Measurements from ENCODE around the gene ERVK3-1. TPM values are rescaled to one million over a fixed set of nuclear protein-coding genes. Genes with fewer than 3 reads are reported as not detected.

ERVK3-1 gene
- total RNA-seq, 1 donor from 2014 or later: 19.4 TPM

DNA sequence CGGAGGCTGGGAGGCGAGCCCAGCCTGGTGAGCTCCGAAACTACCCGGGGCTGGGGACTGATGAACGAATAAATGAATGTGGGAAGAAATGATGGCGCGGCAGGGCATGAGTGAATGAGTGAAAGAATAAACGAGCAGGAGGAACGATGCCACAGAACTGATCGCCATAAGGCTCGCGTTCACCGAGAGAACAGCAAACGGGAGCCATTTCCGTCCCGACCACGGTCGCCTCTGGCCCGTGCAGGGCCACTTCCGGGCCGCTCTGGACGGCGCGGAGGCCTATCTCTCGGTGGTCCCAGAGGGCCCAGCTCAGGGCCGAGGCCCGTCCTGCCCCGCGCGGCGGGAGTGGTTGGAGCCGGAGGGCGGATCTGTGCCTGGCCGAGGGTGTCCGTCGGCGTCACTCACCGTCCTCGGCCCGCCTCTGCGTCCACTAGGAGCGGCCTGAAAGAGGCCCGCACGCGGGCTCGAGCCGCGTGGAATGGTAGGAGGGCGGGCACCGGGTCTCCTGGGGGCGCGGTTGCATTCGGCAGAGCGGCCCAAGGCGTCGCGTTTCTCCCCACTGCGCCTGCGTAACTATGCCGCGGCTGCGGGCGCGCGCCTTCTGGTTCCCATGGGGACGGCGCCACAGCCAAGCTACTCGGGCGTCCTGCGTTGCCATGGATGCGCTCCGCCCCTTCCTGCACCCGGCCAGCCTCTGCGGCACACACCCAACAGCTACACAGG lies 57.3 kb downstream of the ERVK3-1 start, which contains the start of gene ZNF497:
TSS of gene ZNF497 (minus strand) at position 480 of the 723 bp plus-strand sequence. CDS start 5,116 bp downstream, outside the sequence.
- peak; percentile 97 to 98 for DNase-seq (ENCODE audit: low read depth in 2 of 2)

DNA sequence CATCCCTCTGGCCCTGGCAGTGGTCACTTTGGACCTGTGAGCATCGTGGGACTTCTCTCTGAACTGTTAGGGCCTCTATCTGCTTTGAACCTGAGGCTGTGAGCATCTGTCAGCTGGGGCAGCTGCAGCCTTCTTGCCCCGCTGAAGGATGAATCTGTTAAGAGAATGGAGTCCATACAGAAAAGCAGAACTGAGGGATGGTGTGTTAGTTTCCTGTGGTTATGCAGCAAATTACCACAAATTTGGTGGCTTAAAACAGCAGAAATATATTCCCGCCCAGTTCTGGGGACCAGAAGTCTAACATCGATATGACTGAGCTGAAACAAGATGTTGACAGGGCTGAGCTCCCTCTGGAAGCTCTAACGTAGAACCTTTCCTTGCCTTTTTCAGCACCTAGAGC lies 59.0 kb downstream of the ERVK3-1 start:
- no peak for DNase-seq (ENCODE audit: low read depth in 2 of 2)

Other genes with a start within 250 kb of the ERVK3-1 start
- 0.65 and 2.8 TPM in 2 replicates for gene ZNF135, start 246.1 kb upstream of the ERVK3-1 start, total RNA-seq
- gene ZSCAN18, start 207.1 kb upstream of the ERVK3-1 start, total RNA-seq: 10.7 and 29.6 TPM in 2 replicates
- 7.2 and 10.3 TPM in 2 replicates for gene ZNF329, start 154.6 kb upstream of the ERVK3-1 start, total RNA-seq
- 9.6 and 14.3 TPM in 2 replicates for gene ZNF274, start 122.3 kb upstream of the ERVK3-1 start, total RNA-seq
- gene ZNF544, start 76.5 kb upstream of the ERVK3-1 start, total RNA-seq: 41.4 and 58.5 TPM in 2 replicates
- gene ZNF8, start 26.4 kb upstream of the ERVK3-1 start, total RNA-seq: 2.6 and 4.2 TPM in 2 replicates
- gene ZSCAN22, start 21.6 kb downstream of the ERVK3-1 start, total RNA-seq: 1.3 and 2.0 TPM in 2 replicates
- 2.0 and 4.6 TPM in 2 replicates for gene A1BG, start 48.1 kb downstream of the ERVK3-1 start, total RNA-seq
- gene ZNF497, start 57.4 kb downstream of the ERVK3-1 start, total RNA-seq: 0.65 and 0.99 TPM in 2 replicates
- gene ZNF837, start 75.7 kb downstream of the ERVK3-1 start, total RNA-seq: 0.87 and 1.6 TPM in 2 replicates
- 2,255 and 2,472 TPM in 2 replicates for gene RPS5, start 81.9 kb downstream of the ERVK3-1 start, total RNA-seq
- gene RNF225, start 90.3 kb downstream of the ERVK3-1 start, total RNA-seq: not detected in 2 replicates
- 5.9 and 9.1 TPM in 2 replicates for gene ZNF584, start 103.3 kb downstream of the ERVK3-1 start, total RNA-seq
- 4.1 and 6.9 TPM in 2 replicates for gene ZNF132, start 134.8 kb downstream of the ERVK3-1 start, total RNA-seq
- gene ZNF324B, start 146.2 kb downstream of the ERVK3-1 start, total RNA-seq: 4.8 and 7.1 TPM in 2 replicates
- gene ZNF324, start 161.7 kb downstream of the ERVK3-1 start, total RNA-seq: 7.6 and 11.9 TPM in 2 replicates
- gene ZNF446, start 171.0 kb downstream of the ERVK3-1 start, total RNA-seq: 3.0 and 3.1 TPM in 2 replicates
- 6.1 and 8.1 TPM in 2 replicates for gene SLC27A5, start 206.6 kb downstream of the ERVK3-1 start, total RNA-seq
- gene ZBTB45, start 214.4 kb downstream of the ERVK3-1 start, total RNA-seq: 3.7 and 5.0 TPM in 2 replicates
- gene TRIM28, start 238.7 kb downstream of the ERVK3-1 start, total RNA-seq: 275 and 278 TPM in 2 replicates
- gene CHMP2A, start 249.7 kb downstream of the ERVK3-1 start, total RNA-seq: 86.1 and 93.5 TPM in 2 replicates